Activated CD8-positive, alpha-beta memory T cell treated with anti-CD3 and anti-CD28 coated beads, Interleukin-2, amount 50 U/mL, for 4 hours (primary cell): Measurements from ENCODE around the gene SCAF1.

Experiments
- DNase-seq: peaks from one replicate; pipeline ENCODE4 v3.0.0-alpha.2; 2020

Gene SCAF1

GRCh38 chr19:49641688-49642491 lies at the start of gene SCAF1:
Gene SCAF1, plus strand, starts transcription at chr19:49642209. Its CDS starts 2,818 bp downstream, at chr19:49645027.
- peak; percentile 98 for DNase-seq

GRCh38 chr19:49592486-49593232 lies 49.4 kb upstream of the SCAF1 start:
- no peak for DNase-seq

- DNase-seq = peak; percentile 91
These were observed 48.5 kb upstream of the SCAF1 start for GRCh38 chr19:49593233-49594113.

- DNase-seq = no peak
These were observed 47.6 kb upstream of the SCAF1 start for GRCh38 chr19:49594157-49594992.

GRCh38 chr19:49594993-49595818 lies 46.8 kb upstream of the SCAF1 start:
- no peak for DNase-seq

- no peak for DNase-seq
These were observed 46.1 kb upstream of the SCAF1 start for GRCh38 chr19:49595819-49596404.

- DNase-seq = no peak
These were observed 45.6 kb upstream of the SCAF1 start for GRCh38 chr19:49596407-49596806.

- DNase-seq = no peak
These were observed 44.9 kb upstream of the SCAF1 start for GRCh38 chr19:49596954-49597702.

- no peak for DNase-seq
These were observed 44.4 kb upstream of the SCAF1 start for GRCh38 chr19:49597703-49597974.

- DNase-seq = no peak
These were observed 42.4 kb upstream of the SCAF1 start for GRCh38 chr19:49599378-49600295.

- no peak for DNase-seq
These were observed 40.4 kb upstream of the SCAF1 start for GRCh38 chr19:49601482-49602038.

- no peak for DNase-seq
These were observed 39.2 kb upstream of the SCAF1 start for GRCh38 chr19:49602806-49603205.

GRCh38 chr19:49605605-49606004 lies 36.4 kb upstream of the SCAF1 start:
- DNase-seq = no peak

GRCh38 chr19:49609499-49610092 lies 32.4 kb upstream of the SCAF1 start:
- no peak for DNase-seq

- DNase-seq = no peak
These were observed 28.6 kb upstream of the SCAF1 start for GRCh38 chr19:49613374-49613773.

- no peak for DNase-seq
These were observed 27.7 kb upstream of the SCAF1 start for GRCh38 chr19:49614096-49614833.

GRCh38 chr19:49615861-49616260 lies 26.1 kb upstream of the SCAF1 start:
- DNase-seq = no peak

- DNase-seq = no peak
These were observed 25.5 kb upstream of the SCAF1 start for GRCh38 chr19:49616532-49616931.
